Measurements from ENCODE around the gene LYPD5.
A peak's percentile ranks its signal among the peaks of the same experiment; 100 is the strongest.

The LYPD5 gene

GRCh38 chr19:43755256-43755801, 46.9 kb downstream of the LYPD5 start:
- H3K4me2 ChIP-seq (ENCODE audit: low read length), result peak overlapping the region; percentile 85
- H3K4me3 ChIP-seq (ENCODE audit: low read depth, low read length, poor library complexity, severe bottlenecking), result peak overlapping the region; percentile 90
- 0 out of 2 replicates have a peak, but pooled peaks cover 4% of the 10 kb centered on the region for H3F3A ChIP-seq (ENCODE audit: insufficient read depth, low read length)
- no peak overlapping the region for H2AFZ ChIP-seq (ENCODE audit: low read length)
- no peaks in the 10 kb centered on the region for H3K9me3 ChIP-seq (ENCODE audit: low read length)
- H3K4me1 ChIP-seq (ENCODE audit: insufficient read depth, low read length, severe bottlenecking), result peaks cover 52% of the 10 kb centered on the region
- peak overlapping the region; percentile 99 for H3K9ac ChIP-seq (ENCODE audit: low read length)
- peaks cover 21% of the 10 kb centered on the region; the same call in 1 of the 2 replicates for H3K36me3 ChIP-seq (ENCODE audit: insufficient read depth, low read length)
- H3K27ac ChIP-seq (ENCODE audit: low read depth, low read length, poor library complexity, severe bottlenecking), result peak overlapping the region; percentile 96
- no peaks in the 10 kb centered on the region for H3K79me2 ChIP-seq (ENCODE audit: insufficient read depth, low read length)
- no peaks in the 10 kb centered on the region for H3K9me2 ChIP-seq (ENCODE audit: low read depth, low read length)
- no peak for TF ChIP-seq CTCF (IDR thresholded peaks at IDR 0.05; ENCODE audit: low read length)
- TF ChIP-seq EZH2 (IDR thresholded peaks at IDR 0.05; ENCODE audit: borderline replicate concordance, low read length), result no peak
- H4K20me1 ChIP-seq (ENCODE audit: insufficient read depth, low read length), result no peaks in the 10 kb centered on the region
- no peaks in the 10 kb centered on the region for H3K27me3 ChIP-seq (ENCODE audit: insufficient read depth, low read length)

- no peak within 1 kb of the TSS for H2AFZ ChIP-seq (ENCODE audit: low read length)
- TF ChIP-seq EZH2 (IDR thresholded peaks at IDR 0.05; ENCODE audit: borderline replicate concordance, low read length) (no peak), CTCF (IDR thresholded peaks at IDR 0.05; ENCODE audit: low read length) (no peak)
- H3K27ac ChIP-seq (ENCODE audit: low read depth, low read length, poor library complexity, severe bottlenecking), result peak within 1 kb of the TSS; percentile 96
- no peaks in the 10 kb centered on the region for H3K9me3 ChIP-seq (ENCODE audit: low read length)
- no peaks in the 10 kb centered on the region for H4K20me1 ChIP-seq (ENCODE audit: insufficient read depth, low read length)
- peak within 1 kb of the TSS; percentile 85 for H3K4me2 ChIP-seq (ENCODE audit: low read length)
- peak within 1 kb of the TSS; percentile 99 for H3K9ac ChIP-seq (ENCODE audit: low read length)
- no peaks in the 10 kb centered on the region for H3K79me2 ChIP-seq (ENCODE audit: insufficient read depth, low read length)
- no peaks in the 10 kb centered on the region for H3K27me3 ChIP-seq (ENCODE audit: insufficient read depth, low read length)
- no peaks in the 10 kb centered on the region for H3K9me2 ChIP-seq (ENCODE audit: low read depth, low read length)
- peaks cover 49% of the 10 kb centered on the region for H3K4me1 ChIP-seq (ENCODE audit: insufficient read depth, low read length, severe bottlenecking)
- 0 out of 2 replicates have a peak, but pooled peaks cover 4% of the 10 kb centered on the region for H3F3A ChIP-seq (ENCODE audit: insufficient read depth, low read length)
- peak within 1 kb of the TSS; percentile 90 for H3K4me3 ChIP-seq (ENCODE audit: low read depth, low read length, poor library complexity, severe bottlenecking)
- peaks cover 27% of the 10 kb centered on the region; the same call in 1 of the 2 replicates for H3K36me3 ChIP-seq (ENCODE audit: insufficient read depth, low read length)
Observed at GRCh38 chr19:43754503-43755255, 47.6 kb downstream of the LYPD5 start, which contains the start of gene SMG9. Gene SMG9 (minus strand): TSS chr19:43754962. CDS start chr19:43750741, 4,221 bp downstream.

- Histone ChIP-seq H3K27me3 (ENCODE audit: insufficient read depth, low read length) (no peaks in the 10 kb centered on the region), H3K4me1 (ENCODE audit: insufficient read depth, low read length, severe bottlenecking) (peaks cover 45% of the 10 kb centered on the region), H3K9me3 (ENCODE audit: low read length) (no peaks in the 10 kb centered on the region), H3K9me2 (ENCODE audit: low read depth, low read length) (no peaks in the 10 kb centered on the region), H2AFZ (ENCODE audit: low read length) (no peak overlapping the region), H3K9ac (ENCODE audit: low read length) (peak overlapping the region; percentile 99), H3F3A (ENCODE audit: insufficient read depth, low read length) (0 out of 2 replicates have a peak, but pooled peaks cover 4% of the 10 kb centered on the region), H3K27ac (ENCODE audit: low read depth, low read length, poor library complexity, severe bottlenecking) (peak overlapping the region; percentile 96), H3K79me2 (ENCODE audit: insufficient read depth, low read length) (no peaks in the 10 kb centered on the region), H3K36me3 (ENCODE audit: insufficient read depth, low read length) (peaks cover 32% of the 10 kb centered on the region; the same call in 1 of the 2 replicates), H3K4me2 (ENCODE audit: low read length) (peak overlapping the region; percentile 85), H4K20me1 (ENCODE audit: insufficient read depth, low read length) (no peaks in the 10 kb centered on the region), H3K4me3 (ENCODE audit: low read depth, low read length, poor library complexity, severe bottlenecking) (peak overlapping the region; percentile 90)
- TF ChIP-seq CTCF (IDR thresholded peaks at IDR 0.05; ENCODE audit: low read length) (no peak), EZH2 (IDR thresholded peaks at IDR 0.05; ENCODE audit: borderline replicate concordance, low read length) (no peak)
Observed at GRCh38 chr19:43754253-43754502, 48.1 kb downstream of the LYPD5 start.
